ENCODE measurements around the gene NCAPG.

DNA sequence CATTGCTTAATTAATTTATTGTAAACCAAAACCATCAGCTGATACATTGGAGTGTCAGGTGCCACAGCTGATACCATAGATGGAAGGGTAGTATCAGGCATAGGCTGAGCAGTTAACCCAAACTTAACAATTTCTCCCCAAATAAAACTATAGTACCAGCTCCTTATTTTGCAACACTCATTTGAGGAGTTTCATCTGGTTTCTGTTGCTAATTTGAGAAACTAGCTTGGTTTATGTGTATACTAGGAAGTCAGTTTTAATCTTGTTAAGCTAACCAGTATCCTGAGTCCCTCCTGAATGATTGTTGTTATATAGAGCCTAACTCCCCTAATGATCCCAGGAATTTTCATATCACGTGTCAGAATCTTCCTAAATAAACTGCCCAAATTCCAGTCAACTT lies 13.0 kb upstream of the NCAPG start:
- TF ChIP-seq, protein P1, sequence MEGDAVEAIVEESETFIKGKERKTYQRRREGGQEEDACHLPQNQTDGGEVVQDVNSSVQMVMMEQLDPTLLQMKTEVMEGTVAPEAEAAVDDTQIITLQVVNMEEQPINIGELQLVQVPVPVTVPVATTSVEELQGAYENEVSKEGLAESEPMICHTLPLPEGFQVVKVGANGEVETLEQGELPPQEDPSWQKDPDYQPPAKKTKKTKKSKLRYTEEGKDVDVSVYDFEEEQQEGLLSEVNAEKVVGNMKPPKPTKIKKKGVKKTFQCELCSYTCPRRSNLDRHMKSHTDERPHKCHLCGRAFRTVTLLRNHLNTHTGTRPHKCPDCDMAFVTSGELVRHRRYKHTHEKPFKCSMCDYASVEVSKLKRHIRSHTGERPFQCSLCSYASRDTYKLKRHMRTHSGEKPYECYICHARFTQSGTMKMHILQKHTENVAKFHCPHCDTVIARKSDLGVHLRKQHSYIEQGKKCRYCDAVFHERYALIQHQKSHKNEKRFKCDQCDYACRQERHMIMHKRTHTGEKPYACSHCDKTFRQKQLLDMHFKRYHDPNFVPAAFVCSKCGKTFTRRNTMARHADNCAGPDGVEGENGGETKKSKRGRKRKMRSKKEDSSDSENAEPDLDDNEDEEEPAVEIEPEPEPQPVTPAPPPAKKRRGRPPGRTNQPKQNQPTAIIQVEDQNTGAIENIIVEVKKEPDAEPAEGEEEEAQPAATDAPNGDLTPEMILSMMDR (IDR thresholded peaks at IDR 0.05 in 8 of 11, conservative IDR thresholded peaks at IDR 0.05 in 3 of 11): no peak
- TF ChIP-seq POLR2AphosphoS5 (IDR thresholded peaks at IDR 0.05): no peak
- TF ChIP-seq POLR2A (IDR thresholded peaks at IDR 0.05): no peak

Data from spleen (tissue), 7 donors.